Spleen (tissue), 11 donors: ENCODE data around the gene SNX24. TPM values are rescaled to one million over a fixed set of nuclear protein-coding genes. Genes with fewer than 3 reads are reported as not detected.

Source experiments
- DNase-seq: peaks from one replicate; pipeline ENCODE4 v3.0.0-alpha.2; 2020
- H3K27ac ChIP-seq, 8 donors: fragments of 200-600 bp; sonication (generic) in 7 of 8; 1 replicate in 4 of 8; 2 replicates in 4 of 8; pipeline versions ENCODE4 v1.5.0 to v1.8.0; 2016 to 2021; ENCODE audit warnings: inconsistent platforms in 4 of 8, mild to moderate bottlenecking in 4 of 8, moderate library complexity in 1 of 8
- H3K27me3 ChIP-seq, 7 donors: fragments of 200-600 bp; sonication (generic) in 6 of 7; replicated peaks in 1 of 7; 1 replicate in 4 of 7; 2 replicates in 3 of 7; pipeline versions ENCODE4 v1.5.0 to v1.8.0; 2016 to 2021; ENCODE audit warnings: inconsistent platforms in 3 of 7, mild to moderate bottlenecking in 1 of 7
- H3K36me3 ChIP-seq, 6 donors: fragments of 200-600 bp; sonication (generic) in 5 of 6; 1 replicate in 4 of 6; 2 replicates in 2 of 6; pipeline versions ENCODE4 v1.5.0 to v1.8.0; 2016 to 2021; ENCODE audit warnings: inconsistent platforms in 2 of 6
- H3K4me1 ChIP-seq, 6 donors: fragments of 200-600 bp; sonication (generic) in 5 of 6; 1 replicate in 3 of 6; 2 replicates in 3 of 6; pipeline versions ENCODE4 v1.5.0 to v1.8.0; 2016 to 2021; ENCODE audit warnings: inconsistent platforms in 3 of 6
- H3K4me3 ChIP-seq, 8 donors: fragments of 200-600 bp; sonication (generic) in 7 of 8; 1 replicate in 4 of 8; 2 replicates in 4 of 8; pipeline versions ENCODE4 v1.5.0 to v1.8.0; 2016 to 2021; ENCODE audit warnings: inconsistent platforms in 4 of 8, mild to moderate bottlenecking in 4 of 8, moderate library complexity in 2 of 8
- H3K9me3 ChIP-seq, 8 donors: fragments of 200-600 bp; sonication (generic) in 7 of 8; 1 replicate in 4 of 8; 2 replicates in 4 of 8; pipeline versions ENCODE4 v1.5.0 to v1.8.0; 2016 to 2021; ENCODE audit warnings: inconsistent platforms in 4 of 8
- CTCF ChIP-seq, 11 experiments: fragments of 200-600 bp in 7 of 11; fragments of 450-650 bp in 4 of 11; sonication (generic) in 4 of 11; IDR thresholded peaks in 8 of 11; conservative IDR thresholded peaks in 3 of 11; 1 replicate in 7 of 11; 2 replicates in 4 of 11; pipeline versions ENCODE4 v1.4.0 to v1.8.0; 2016 to 2021; ENCODE audit warnings: antibody characterized with exemption in 11 of 11, inconsistent platforms in 4 of 11, mild to moderate bottlenecking in 1 of 11
- POLR2A ChIP-seq, 3 donors: fragments of 450-650 bp; IDR thresholded peaks; one replicate each; pipeline ENCODE4 v1.5.1; 2017; ENCODE audit warnings: antibody characterized with exemption in 3 of 3, mild to moderate bottlenecking in 1 of 3
- POLR2AphosphoS5 ChIP-seq, 3 donors: sonication (generic); formaldehyde crosslinking; IDR thresholded peaks; one replicate each; pipeline ENCODE4 v1.5.1; 2017; ENCODE audit warnings: antibody characterized with exemption in 3 of 3
- WGBS, 5 donors: extraction: QIAGEN DNeasy Blood & Tissue Kit in 3 of 5; methylation state at CpG; one replicate each; pipeline versions ENCODE4 v1.1.5 to v1.1.7; 2013 to 2018; 5-methylcytosine and 5-hydroxymethylcytosine counted together
- intact Hi-C: fragments of 100-400 bp; cut with DNase I; formaldehyde crosslinking; loops from one replicate; pipeline ENCODE4 v1.15.0; 2023; ENCODE audit warnings: low total_unique reads
- polyA plus RNA-seq, 3 donors: library from polyadenylated mRNA; stranded (reverse); fragments of 200-250 nt; gene quantifications; one replicate each; pipeline ENCODE4 v1.2.1, GENCODE V29; 2013
- total RNA-seq, 7 donors: library from RNA; depleted of rRNA in 3 of 7; stranded (reverse); fragments of >200 nt in 3 of 7; fragmentation: NEBNext Ultra II Directional in 4 of 7; extraction: Animal tissue kit (Norgen Biotek cat#: 25700) in 4 of 7; gene quantifications; one replicate each; pipeline versions ENCODE4 v1.1.0 to v1.2.1, GENCODE V29; 2016 to 2021
- donor health status: healthy with polysubstance abuse.
- donor health status: DM: no; HTN: no; CAD: no; lungs with moderate emphysema.
- donor health status: DM: no; HTN: no; CAD: no.
- donor health status: Bipolar disorder and iron deficiency.
- donor health status: healthy.
- donor health status: DM: no; HTN: no; CAD: no.
- donor health status: DM: yes; HTN: yes; CAD: no.

Gene SNX24
- total and polyA plus RNA-seq, 10 donors: 5.2 to 17.4 (median 11.7) TPM

GRCh38 chr5:122877518-122877917 lies 32.1 kb downstream of the SNX24 start:
- no peak for DNase-seq
- no peak overlapping the region for H3K4me3 ChIP-seq
- TF ChIP-seq CTCF (IDR thresholded peaks at IDR 0.05 in 8 of 11, conservative IDR thresholded peaks at IDR 0.05 in 3 of 11) (no peak), POLR2AphosphoS5 (IDR thresholded peaks at IDR 0.05) (no peak), POLR2A (IDR thresholded peaks at IDR 0.05) (no peak)
- no peak overlapping the region for H3K27ac ChIP-seq
- intact Hi-C loops: no loop called here
- peaks cover 0 to 16% (median 4%) of the 10 kb centered on the region in 6 donors for H3K4me1 ChIP-seq
- H3K9me3 ChIP-seq: no peaks in the 10 kb centered on the region
- WGBS, 5 donors: 37 to 64% (median 51%) methylated on average over 2 of the region's 2 CpGs
- no peaks in the 10 kb centered on the region for H3K36me3 ChIP-seq
- H3K27me3 ChIP-seq: no peaks in the 10 kb centered on the region

- Histone ChIP-seq H3K27ac (no peak overlapping the region), H3K27me3 (no peaks in the 10 kb centered on the region), H3K36me3 (no peaks in the 10 kb centered on the region), H3K4me3 (no peak overlapping the region), H3K9me3 (no peaks in the 10 kb centered on the region), H3K4me1 (peaks cover 0 to 14% (median 3%) of the 10 kb centered on the region in 6 donors)
- WGBS, 5 donors: 94 to 99% (median 97%) methylated on average over 3 of the region's 3 CpGs
- intact Hi-C loops: no loop called here
- no peak for TF ChIP-seq CTCF (IDR thresholded peaks at IDR 0.05 in 8 of 11, conservative IDR thresholded peaks at IDR 0.05 in 3 of 11)
- no peak for TF ChIP-seq POLR2AphosphoS5 (IDR thresholded peaks at IDR 0.05)
- TF ChIP-seq POLR2A (IDR thresholded peaks at IDR 0.05): no peak
- DNase-seq: no peak
Measured at GRCh38 chr5:122879076-122879475, 33.7 kb downstream of the SNX24 start.

GRCh38 chr5:122880170-122880689 lies 34.8 kb downstream of the SNX24 start:
- Histone ChIP-seq H3K36me3 (no peaks in the 10 kb centered on the region), H3K9me3 (no peaks in the 10 kb centered on the region), H3K4me3 (no peak overlapping the region), H3K27me3 (no peaks in the 10 kb centered on the region), H3K27ac (no peak overlapping the region), H3K4me1 (peaks cover 0 to 8% (median 0%) of the 10 kb centered on the region in 6 donors)
- DNase-seq: no peak
- 91 to 96% (median 92%) methylated on average over 4 of the region's 4 CpGs for WGBS, 5 donors
- intact Hi-C loops: no loop called here
- TF ChIP-seq POLR2A (IDR thresholded peaks at IDR 0.05) (no peak), POLR2AphosphoS5 (IDR thresholded peaks at IDR 0.05) (no peak), CTCF (IDR thresholded peaks at IDR 0.05 in 8 of 11, conservative IDR thresholded peaks at IDR 0.05 in 3 of 11) (no peak)

GRCh38 chr5:122880749-122881148 lies 35.3 kb downstream of the SNX24 start:
- intact Hi-C loops: no loop called here
- Histone ChIP-seq H3K36me3 (no peaks in the 10 kb centered on the region), H3K4me3 (no peak overlapping the region), H3K4me1 (peaks cover 0 to 8% (median 0%) of the 10 kb centered on the region in 6 donors), H3K9me3 (no peaks in the 10 kb centered on the region), H3K27me3 (no peaks in the 10 kb centered on the region), H3K27ac (no peak overlapping the region)
- 73 to 83% (median 79%) methylated on average over 3 of the region's 3 CpGs for WGBS, 5 donors
- DNase-seq: no peak
- no peak for TF ChIP-seq POLR2A (IDR thresholded peaks at IDR 0.05)
- no peak for TF ChIP-seq CTCF (IDR thresholded peaks at IDR 0.05 in 8 of 11, conservative IDR thresholded peaks at IDR 0.05 in 3 of 11)
- no peak for TF ChIP-seq POLR2AphosphoS5 (IDR thresholded peaks at IDR 0.05)
